ENCODE data around the gene KCNG1.

Gene KCNG1

GRCh38 chr20:51036827-51037531 lies 14.1 kb upstream of the KCNG1 start:
- DNase-seq (ENCODE audit: low read depth in 3 of 3, low spot score in 1 of 3) = no peak

- DNase-seq (ENCODE audit: low read depth in 3 of 3, low spot score in 1 of 3) = no peak
Observed at GRCh38 chr20:51036226-51036625, 13.3 kb upstream of the KCNG1 start.

- no peak for DNase-seq (ENCODE audit: low read depth in 3 of 3, low spot score in 1 of 3)
Observed at GRCh38 chr20:51034988-51035656, 12.2 kb upstream of the KCNG1 start.

- DNase-seq (ENCODE audit: low read depth in 3 of 3, low spot score in 1 of 3) = no peak
Observed at GRCh38 chr20:51034476-51034875, 11.6 kb upstream of the KCNG1 start.

- DNase-seq (ENCODE audit: low read depth in 3 of 3, low spot score in 1 of 3) = no peak
Observed at GRCh38 chr20:51029963-51030920, 7.3 kb upstream of the KCNG1 start.

DNA sequence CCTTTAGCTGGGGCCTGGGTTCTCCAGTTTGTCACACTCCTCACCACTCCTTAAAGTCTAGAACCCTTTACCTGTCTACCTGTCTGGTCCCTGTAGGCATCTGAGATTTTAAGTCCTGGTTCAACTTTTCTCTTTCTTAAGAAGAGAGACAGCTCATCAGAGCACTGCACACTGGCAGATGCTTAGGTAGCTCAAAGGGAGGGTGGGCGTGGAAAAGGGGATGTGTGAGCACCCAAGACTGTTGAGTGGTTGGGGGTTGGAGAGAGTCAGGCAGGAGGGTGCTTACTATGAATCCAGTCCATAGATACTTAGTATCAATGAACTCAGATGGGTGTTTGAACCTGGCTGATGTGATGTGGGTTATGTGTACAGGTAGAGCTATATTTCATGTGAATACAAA lies 6.6 kb upstream of the KCNG1 start:
- DNase-seq (ENCODE audit: low read depth in 3 of 3, low spot score in 1 of 3) = no peak

- no peak for DNase-seq (ENCODE audit: low read depth in 3 of 3, low spot score in 1 of 3)
Observed at GRCh38 chr20:51028616-51029212, 5.8 kb upstream of the KCNG1 start.

- no peak for DNase-seq (ENCODE audit: low read depth in 3 of 3, low spot score in 1 of 3)
Observed at GRCh38 chr20:51027035-51027795, 4.3 kb upstream of the KCNG1 start.

DNA sequence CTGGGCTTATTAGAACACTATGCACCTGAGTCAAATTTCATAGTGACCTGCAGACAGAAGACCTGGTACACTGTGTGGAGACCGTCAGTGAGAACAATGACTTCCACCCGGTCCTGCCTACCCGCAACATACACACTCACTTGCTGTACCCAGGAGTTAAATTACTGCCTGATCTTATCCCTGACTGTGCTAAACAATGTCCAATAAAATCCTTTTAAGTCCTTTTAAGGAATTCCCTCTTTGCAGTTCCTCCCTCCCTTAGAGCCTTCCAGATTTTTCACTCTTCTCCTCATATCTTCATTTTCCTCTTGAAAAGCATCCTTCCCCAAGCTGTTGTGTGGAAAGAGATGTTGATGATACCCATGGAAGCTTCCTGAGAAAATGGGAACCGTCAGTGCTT lies 3.4 kb upstream of the KCNG1 start:
- no peak for DNase-seq (ENCODE audit: low read depth in 3 of 3, low spot score in 1 of 3)

GRCh38 chr20:51024761-51025160 lies 1.9 kb upstream of the KCNG1 start:
- no peak for DNase-seq (ENCODE audit: low read depth in 3 of 3, low spot score in 1 of 3)

DNA sequence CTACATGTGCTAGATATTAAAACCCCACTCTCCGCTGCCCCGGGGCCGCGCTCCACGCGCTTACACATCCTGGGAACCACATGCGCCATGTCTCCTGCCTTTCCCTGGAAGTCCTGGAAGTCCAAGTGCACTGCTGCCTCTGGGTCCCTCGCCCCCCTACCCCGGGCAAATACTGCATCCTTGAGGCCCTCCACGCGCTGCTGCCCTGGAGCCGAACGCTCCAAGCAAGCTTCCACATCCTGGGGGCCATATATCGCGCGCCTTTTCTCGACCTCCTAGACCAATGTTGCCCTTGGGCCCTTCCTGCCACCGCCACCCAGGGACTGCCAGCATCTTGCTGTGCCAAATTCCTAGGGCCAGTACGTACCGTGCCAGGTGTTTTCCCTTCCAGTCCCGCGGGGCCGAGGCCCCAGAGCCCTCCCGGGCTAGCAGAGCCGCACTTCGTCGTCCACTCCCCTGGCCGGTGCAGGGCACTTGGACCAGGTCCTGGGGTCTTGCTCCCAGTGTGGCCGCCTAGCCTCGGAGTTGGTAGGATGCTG lies 779 bp upstream of the KCNG1 start:
- DNase-seq (ENCODE audit: low read depth in 3 of 3, low spot score in 1 of 3) = no peak

DNA sequence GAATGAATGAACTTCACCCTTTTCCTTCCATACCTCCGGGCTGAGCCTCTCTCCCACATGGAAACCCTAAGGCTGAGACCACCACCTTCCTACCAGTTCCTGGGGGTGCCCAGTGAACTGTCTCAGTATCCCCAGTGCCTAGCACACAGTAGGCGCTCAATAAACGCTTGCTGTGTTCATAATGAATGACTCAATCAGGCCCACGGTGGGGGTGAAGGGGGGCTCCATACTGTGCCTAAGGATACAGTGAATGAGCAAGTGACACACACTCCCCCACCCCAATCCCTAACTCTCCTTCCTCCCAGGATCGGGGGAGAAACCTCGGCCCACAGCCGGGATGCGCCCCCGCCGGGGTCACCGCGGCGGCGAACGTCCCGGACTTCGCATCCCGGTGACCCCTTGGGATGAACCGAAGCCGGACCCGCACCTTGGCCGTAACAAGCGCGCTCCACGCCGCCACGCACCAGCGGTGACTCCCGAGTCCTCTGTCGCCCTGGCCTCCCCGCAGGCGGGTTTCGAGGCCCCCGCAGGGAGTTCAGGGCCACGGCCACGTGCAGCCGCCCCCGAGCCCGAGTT lies 592 bp downstream of the KCNG1 start:
- DNase-seq (ENCODE audit: low read depth in 3 of 3, low spot score in 1 of 3) = no peak

GRCh38 chr20:51021067-51022025 lies 1.6 kb downstream of the KCNG1 start:
- DNase-seq (ENCODE audit: low read depth in 3 of 3, low spot score in 1 of 3) = no peak

- DNase-seq (ENCODE audit: low read depth in 3 of 3, low spot score in 1 of 3) = no peak
Observed at GRCh38 chr20:51020657-51021056, 2.2 kb downstream of the KCNG1 start.

GRCh38 chr20:51019656-51020592 lies 3.0 kb downstream of the KCNG1 start:
- no peak for DNase-seq (ENCODE audit: low read depth in 3 of 3, low spot score in 1 of 3)

- DNase-seq (ENCODE audit: low read depth in 3 of 3, low spot score in 1 of 3) = no peak
Observed at GRCh38 chr20:51017251-51017650, 5.7 kb downstream of the KCNG1 start.

DNA sequence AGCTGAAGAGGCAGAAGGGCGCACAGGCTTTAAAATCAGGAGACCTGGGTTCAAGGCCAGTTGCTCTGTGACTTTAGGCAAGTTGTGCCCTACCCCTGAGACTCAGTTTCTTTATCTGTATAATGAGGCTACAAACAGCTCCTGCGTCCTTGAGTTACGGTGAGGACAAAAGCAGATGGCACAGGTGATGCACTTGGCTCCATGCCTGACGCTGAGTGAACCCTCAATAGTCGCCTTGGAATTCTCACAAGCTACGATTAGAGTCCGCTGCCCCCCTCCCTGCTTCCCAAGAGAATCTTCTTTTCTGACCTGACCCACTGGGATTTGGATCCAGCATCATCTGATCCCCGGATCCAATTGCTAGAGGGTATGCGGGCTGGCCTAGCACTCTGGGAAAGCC lies 6.4 kb downstream of the KCNG1 start:
- no peak for DNase-seq (ENCODE audit: low read depth in 3 of 3, low spot score in 1 of 3)

Data from stimulated activated CD4-positive, alpha-beta T cell treated with anti-CD3 and anti-CD28 coated beads, TNF-alpha, amount 100 ng/mL, for 1 hour (primary cell).